Choroid plexus epithelial cell (primary cell): ENCODE measurements around the gene SLC25A44.

Experiments
- DNase-seq: peaks from one replicate; pipeline ENCODE4 v3.0.0-alpha.2; 2010; ENCODE audit warnings: low read depth
- H3K4me3 ChIP-seq: 2 replicates; pipeline ENCODE4 v1.5.1; 2011; ENCODE audit warnings: low read depth, mild to moderate bottlenecking, control low read depth, low read length, moderate library complexity
- TF ChIP-seq, protein P1 (sequence below): conservative IDR thresholded peaks from 2 replicates; pipeline ENCODE4 v1.5.1; 2011; ENCODE audit warnings: low read depth, mild to moderate bottlenecking, control low read depth, inconsistent platforms, low read length, moderate library complexity

The SLC25A44 gene

DNA sequence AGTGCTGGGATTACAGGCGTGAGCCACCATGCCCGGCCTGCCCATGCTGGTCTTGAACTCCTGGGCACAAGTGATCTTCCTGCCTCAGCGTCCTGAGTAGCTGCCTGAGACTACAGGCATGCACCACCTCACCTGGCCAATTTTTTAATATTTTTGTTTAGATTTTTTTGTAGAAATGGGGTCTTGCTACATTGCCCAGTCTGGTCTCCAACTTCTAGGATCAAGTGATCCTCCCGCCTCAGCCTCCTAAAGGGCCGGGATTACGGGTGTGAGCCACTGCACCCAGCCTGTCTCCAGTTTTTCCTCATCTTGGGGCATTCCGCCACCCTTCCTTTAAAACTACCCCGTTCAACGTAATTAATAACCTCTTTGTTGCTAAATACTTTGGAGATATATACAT, 26.3 kb downstream of the SLC25A44 start:
- DNase-seq, result no peak
- TF ChIP-seq, protein P1, sequence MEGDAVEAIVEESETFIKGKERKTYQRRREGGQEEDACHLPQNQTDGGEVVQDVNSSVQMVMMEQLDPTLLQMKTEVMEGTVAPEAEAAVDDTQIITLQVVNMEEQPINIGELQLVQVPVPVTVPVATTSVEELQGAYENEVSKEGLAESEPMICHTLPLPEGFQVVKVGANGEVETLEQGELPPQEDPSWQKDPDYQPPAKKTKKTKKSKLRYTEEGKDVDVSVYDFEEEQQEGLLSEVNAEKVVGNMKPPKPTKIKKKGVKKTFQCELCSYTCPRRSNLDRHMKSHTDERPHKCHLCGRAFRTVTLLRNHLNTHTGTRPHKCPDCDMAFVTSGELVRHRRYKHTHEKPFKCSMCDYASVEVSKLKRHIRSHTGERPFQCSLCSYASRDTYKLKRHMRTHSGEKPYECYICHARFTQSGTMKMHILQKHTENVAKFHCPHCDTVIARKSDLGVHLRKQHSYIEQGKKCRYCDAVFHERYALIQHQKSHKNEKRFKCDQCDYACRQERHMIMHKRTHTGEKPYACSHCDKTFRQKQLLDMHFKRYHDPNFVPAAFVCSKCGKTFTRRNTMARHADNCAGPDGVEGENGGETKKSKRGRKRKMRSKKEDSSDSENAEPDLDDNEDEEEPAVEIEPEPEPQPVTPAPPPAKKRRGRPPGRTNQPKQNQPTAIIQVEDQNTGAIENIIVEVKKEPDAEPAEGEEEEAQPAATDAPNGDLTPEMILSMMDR, result no peak
- H3K4me3 ChIP-seq, result no peak overlapping the region

DNA sequence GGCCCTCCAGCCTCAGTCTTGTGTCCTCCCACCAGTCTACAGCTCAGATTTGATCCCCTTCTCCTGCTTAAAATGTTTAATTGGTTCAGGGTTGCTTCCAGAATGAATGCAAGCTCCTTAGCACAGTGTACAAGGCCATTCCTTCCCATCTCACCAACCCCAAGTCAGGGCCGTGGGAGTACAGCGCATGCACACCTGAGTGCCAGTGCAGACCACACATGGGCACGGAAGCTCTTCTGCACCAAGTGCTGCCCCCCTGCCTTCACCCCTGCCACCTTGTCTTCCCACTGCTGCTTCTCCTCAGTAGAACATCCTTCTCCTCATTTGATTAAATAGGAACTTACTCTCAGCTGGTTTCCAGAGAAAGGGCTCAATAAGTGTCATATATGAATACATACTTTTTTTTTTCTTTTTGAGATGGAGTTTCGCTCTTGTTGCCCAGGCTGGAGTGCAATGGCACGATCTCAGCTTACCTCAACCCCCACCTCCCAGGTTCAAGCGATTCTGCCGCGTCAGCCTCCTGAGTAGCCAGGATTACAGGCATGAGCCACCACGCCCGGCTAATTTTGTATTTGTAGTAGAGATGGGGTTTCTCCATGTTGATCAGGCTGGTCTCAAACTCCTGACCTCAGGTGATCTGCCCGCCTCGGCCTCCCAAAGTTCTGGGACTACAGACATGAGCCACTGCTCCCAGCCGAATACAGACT, 28.2 kb downstream of the SLC25A44 start:
- TF ChIP-seq, protein P1, result no peak
- no peak for DNase-seq
- H3K4me3 ChIP-seq, result no peak overlapping the region

DNA sequence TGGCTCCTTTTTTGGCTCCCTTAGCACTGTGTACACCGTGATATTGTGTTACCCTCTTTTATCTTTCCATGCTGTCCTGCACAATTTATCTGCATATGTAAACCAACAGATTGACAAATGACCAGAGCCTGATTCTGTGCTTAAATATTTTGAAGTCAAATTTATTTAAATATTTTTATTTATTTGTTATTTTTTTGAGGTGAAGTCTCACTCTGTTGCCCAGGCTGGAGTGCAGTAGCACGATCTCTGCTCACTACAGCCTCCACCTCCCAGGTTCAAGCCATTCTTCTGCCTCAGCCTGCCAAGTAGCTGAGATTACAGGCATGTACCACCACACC, 31.7 kb downstream of the SLC25A44 start:
- TF ChIP-seq, protein P1, result no peak
- DNase-seq, result no peak
- no peak overlapping the region for H3K4me3 ChIP-seq

DNA sequence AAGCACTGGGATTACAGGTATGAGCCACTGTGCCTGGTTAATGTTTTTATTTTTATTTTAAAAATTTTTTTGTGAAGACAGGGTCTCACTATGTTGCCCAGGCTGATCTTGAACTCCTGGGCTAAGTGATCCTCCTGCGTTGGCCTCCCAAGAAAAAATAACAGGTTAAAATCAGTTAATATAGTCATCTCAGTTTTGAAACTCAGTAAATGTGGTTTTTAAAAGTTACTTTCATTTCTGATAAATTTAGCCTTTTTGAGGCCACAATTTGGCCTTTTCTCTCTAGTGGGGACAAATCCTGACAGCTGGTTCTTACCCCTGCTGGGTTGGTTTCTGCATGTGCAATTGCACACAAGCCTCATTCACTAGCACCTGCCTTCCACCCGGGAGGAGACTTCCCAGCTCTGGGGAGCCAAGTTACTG, 32.2 kb downstream of the SLC25A44 start:
- DNase-seq, result no peak
- H3K4me3 ChIP-seq, result no peak overlapping the region

DNA sequence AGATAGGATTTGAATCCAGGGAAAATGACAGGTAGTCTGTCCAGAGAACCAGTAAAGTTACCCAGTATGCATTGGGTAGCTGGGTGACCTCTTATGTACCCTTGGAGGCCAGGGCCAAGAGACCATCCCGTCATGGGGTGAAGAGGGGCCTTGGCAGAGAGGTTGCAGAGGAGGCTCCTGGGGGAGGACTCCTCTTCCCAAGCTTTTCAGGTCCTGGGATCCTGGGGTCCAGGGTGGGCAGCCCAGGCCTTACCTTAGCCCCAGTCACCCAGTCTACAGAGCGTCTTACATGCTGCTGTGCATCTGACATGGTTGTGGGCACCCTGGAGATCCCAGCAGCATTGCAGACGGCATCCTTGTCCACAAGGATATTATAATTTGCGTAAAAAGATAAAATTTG, 32.9 kb downstream of the SLC25A44 start:
- no peak overlapping the region for H3K4me3 ChIP-seq
- TF ChIP-seq, protein P1, result no peak
- DNase-seq, result no peak

More for the DNA sequence above, 32.2 kb downstream of the SLC25A44 start:
- TF ChIP-seq, protein P1, result no peak

DNA sequence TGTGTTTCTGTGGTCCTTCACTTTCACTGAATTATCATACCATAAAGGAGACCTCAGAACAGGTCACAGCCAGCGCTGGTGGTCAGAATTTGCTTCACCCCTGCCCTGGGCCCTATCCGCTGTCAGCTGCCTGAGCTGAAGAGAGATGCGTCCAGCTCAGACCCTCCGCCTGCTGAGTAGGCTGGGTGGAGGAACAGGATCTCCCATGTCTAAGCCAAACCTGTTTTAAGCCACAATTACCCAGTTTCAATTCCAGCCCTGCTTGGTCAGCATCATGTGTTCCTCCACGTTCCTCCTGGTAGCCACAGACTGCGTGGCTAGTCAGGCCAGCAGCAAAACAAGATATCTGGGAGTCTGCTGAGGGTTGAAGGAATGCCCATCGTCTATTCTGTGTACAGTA, 34.6 kb downstream of the SLC25A44 start:
- H3K4me3 ChIP-seq, result no peak overlapping the region
- no peak for DNase-seq
- TF ChIP-seq, protein P1, result no peak

DNA sequence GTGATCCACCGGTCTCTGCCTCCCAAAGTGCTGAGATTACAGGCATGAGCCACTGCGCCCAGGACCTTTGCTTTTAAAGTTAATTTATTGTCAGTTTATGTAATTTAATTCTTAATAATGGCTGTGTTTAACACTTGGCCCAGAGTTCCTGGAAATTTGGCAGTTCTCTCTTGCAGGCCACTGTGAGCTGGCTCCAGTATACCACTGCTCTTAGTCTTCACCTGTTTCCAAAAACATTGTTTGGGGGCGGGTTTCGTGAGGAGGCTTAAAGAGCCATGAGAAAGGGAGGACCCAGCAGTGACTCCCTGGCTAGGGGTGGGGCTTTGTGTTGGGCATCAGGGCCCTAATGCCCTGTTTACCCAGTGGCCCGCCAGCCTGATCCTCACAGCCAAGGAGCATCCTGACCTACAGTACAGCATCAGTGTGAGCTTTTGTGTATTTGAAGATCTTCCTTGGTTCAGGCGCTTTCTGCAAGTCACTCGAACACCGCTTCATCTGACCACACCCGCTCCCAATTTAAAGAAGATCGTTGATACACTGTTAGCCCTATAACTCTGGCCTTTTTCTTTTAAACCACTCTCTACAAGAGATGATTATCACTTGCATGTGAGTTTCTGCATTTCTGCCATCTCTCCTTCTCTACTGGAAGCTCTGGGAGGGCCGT, 36.0 kb downstream of the SLC25A44 start:
- DNase-seq, result no peak
- TF ChIP-seq, protein P1, result no peak
- H3K4me3 ChIP-seq, result no peak overlapping the region
